Thyroid gland (tissue), 4 donors: ENCODE measurements around the gene SETD2.

ENCODE experiments used
- CTCF ChIP-seq, 6 experiments: fragments of 200-600 bp in 3 of 6; fragments of 450-650 bp in 3 of 6; sonication (generic) in 3 of 6; IDR thresholded peaks; one replicate each; pipeline ENCODE4 v1.5.1; 2016 to 2019; ENCODE audit warnings: antibody characterized with exemption in 6 of 6, mild to moderate bottlenecking in 2 of 6, inconsistent platforms in 1 of 6, moderate library complexity in 1 of 6
- POLR2A ChIP-seq, 2 donors: fragments of 450-650 bp; IDR thresholded peaks; one replicate each; pipeline ENCODE4 v1.6.1; 2017; ENCODE audit warnings: antibody characterized with exemption in 2 of 2, mild to moderate bottlenecking in 2 of 2, moderate library complexity in 1 of 2

GRCh38 chr3:47036145-47036544, 127.8 kb downstream of the SETD2 start:
- no peak for TF ChIP-seq CTCF (IDR thresholded peaks at IDR 0.05)
- TF ChIP-seq POLR2A (IDR thresholded peaks at IDR 0.05): no peak
